Measurements from ENCODE around the gene TEKTIP1.
"Not testable (repeated sequence)": the region's sequence is repeated elsewhere in the genome, so short reads cannot be mapped to it uniquely, and the experiment has no call there.

The TEKTIP1 gene

GRCh38 chr19:3508121-3508661 lies 30.8 kb upstream of the TEKTIP1 start:
- DNase-seq: not testable (repeated sequence)

DNA sequence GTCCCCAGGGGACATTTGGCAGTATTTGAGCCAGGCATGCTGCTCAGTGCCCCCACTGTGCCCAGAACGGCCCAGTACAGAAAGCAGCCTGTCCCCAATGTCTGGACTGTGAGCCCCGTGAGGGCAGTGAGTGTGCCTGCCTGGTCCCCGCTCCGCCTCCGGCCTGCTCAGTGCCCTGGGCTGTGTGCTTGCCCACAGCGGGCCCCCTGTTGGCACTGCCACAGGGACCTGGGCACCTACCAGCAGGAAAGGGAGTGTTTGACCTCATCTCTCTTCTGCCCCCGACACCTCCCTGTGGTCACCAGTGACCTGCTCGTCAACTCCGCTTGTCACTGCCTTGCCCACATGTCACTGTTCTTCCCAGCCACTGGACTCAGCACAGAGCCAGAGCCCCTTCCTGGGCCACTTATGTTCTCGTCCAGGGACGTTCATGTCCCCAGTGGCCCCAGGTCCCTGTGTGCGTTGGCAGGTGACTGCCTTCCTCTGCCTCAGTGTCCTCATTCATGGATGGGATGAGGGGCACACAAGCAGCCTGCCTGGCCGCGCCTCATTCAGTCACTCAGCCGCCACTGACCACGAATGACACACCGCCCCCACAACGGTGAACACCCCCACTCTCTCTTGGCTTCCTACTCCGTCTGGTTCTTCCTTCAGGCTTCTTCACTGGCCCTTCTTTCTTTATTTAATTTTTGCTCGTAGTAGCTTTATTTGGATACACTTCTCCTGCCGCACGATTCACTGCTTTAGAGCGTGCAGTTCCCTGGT lies 30.0 kb upstream of the TEKTIP1 start:
- DNase-seq: no peak

DNA sequence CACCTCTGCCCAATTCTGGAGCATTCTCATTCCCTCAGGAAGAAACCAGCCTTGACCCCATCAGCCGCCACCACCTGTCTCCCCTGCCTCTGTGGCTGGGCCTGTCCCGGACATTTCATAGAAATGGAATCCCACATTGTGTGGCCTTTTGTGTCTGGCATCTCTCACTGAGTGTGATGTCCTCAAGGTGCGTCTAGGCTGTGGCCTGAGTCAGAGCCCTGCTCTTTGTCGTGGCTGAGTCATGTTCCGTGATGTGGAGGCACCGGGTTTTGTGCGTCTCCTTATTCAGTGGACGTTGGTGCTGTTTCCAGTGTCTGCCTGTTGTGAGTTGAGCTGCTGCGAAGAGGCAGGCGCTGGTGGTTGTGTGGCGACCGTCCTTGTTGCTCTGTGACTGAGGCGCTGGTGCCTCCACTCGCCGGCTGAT lies 29.4 kb upstream of the TEKTIP1 start:
- DNase-seq: no peak

DNA sequence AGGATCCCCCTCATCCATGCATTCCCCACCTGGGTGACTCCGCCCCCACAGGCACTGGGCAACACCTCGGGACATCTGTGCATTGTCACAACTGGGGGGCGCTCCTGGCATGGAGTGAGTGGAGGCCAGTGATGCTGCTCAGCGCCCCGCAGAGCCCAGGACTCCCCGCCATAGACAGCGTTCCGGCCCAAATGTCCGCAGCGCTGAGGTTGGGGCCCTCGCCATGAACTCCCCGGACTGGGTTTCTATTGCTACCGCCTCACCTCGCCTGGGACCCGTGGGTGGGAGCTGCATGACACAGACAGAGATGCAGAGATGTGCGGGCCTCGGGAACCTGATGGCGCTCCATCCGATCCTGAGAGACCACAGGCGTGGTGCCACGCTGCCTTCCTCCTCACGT lies 28.2 kb upstream of the TEKTIP1 start:
- DNase-seq: no peak

DNA sequence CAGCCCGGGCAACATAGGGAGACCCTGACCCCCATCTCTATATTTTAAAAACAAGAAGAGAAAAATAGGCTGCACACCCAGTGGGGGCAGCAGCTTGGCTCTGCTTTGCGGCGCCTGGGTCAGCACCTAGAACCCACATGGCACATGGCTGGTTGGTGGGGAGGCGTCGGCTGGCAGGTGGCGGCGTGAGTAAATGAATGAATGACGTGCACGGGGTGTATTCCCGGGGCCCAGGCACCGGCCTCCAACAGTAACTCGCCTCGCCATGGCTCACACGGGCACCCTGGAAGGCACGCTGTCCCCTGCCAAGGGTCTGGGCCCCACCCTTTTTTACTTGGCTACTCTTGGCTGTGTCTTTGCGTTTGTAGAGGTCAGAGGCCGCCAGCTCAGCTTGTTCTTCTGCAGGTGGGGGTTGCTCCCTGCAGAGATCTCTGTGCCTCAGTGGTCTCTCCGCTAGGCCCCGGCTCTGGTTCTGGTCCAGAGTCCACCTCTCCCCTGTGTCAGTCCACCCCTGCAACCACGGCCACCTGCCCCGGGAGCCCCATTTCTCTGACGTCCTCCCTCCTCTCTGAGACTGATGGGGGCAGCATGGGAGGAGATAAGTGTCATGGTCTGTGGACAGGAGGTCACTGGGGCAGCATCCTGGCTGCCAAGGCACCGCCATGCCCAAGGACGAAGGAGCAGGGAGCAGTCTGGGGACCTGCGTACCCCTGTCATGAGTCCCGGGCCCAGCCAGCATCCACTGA lies 27.3 kb upstream of the TEKTIP1 start:
- no peak for DNase-seq

DNA sequence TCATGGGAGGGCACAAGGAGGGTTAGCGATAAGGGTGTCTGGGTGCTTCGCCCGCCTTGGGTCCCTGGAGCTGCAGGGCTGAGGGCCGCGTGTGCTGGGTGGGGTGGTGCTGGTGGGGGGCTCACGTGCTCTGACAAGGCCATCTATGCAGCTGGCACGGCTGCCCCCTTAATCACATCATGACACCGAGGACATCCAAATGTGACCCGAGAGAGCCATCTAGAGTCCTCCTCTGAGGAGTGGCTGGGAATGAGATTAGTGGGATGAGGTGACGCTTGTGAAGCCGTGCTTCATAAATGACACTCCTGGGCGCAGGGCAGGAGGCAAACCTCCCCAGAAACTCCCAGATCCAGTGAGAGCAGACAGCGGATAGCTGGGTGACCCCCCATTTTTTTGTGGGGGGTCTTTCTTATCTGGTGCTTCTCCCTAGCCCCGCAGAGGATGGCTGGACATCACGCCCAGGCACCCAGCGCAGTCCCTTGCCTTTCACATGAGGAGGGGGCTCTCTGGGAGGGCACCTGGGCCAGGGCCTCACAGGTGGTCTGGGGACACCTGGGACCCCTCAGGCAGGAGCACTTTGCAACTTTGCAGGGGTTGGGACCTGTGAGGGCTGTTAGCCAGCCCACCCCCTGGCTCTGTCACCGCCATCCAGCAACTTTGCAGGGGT lies 26.3 kb upstream of the TEKTIP1 start:
- no peak for DNase-seq

GRCh38 chr19:3513229-3514140 lies 25.5 kb upstream of the TEKTIP1 start:
- DNase-seq: no peak

GRCh38 chr19:3514930-3515329 lies 24.0 kb upstream of the TEKTIP1 start:
- DNase-seq: no peak

DNA sequence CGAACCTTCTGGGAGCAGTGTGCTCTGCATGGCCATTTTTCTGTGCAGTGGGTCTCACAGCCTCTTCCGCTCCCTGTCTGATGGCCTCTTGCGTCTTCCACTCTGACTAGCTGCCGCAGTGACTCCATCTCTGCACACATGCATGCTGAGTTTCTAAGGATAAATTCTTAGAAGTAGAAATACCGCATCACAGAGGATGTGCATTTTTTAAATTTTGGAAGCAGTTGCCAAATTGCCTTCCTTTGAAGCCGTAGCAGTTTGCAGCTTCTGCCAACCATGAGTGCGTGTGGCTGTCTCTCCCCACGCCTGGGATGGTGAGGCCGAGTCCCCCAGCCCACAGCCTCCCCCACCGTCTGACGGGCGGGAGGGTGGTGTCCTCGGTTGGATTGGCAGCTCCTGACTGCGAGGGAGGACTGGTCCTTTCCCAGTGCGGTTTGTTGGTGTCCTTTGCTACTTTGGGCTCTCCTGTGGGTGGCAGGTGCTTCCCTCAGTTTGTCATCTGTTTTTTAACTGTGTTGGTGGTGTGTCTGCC lies 23.0 kb upstream of the TEKTIP1 start:
- DNase-seq: no peak

DNA sequence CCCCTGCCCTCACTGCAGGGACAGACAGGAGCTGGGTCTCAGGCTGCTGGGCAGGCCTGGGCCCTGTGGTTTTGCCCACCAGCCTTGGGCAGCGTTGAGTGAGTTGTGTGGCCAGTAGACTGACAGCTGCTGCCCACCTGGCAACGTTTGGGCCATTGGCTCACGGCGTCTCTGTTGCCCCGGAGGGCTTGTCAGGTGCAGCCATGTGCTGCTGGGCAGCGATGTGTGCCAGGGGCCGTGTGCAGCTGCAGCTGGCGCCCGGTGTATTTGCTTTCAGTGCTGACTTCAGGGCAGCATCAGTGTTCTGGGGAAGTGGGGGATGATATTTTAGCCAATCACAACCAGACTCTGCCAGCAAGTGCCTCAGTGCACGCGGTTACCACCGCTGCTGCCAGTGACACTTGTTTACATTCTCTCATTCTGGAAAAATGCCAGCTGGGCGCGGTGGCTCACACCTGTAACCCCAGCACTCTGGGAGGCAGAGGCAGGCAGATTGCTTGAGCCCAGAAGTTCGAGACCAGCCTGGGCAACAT lies 22.2 kb upstream of the TEKTIP1 start:
- no peak for DNase-seq

GRCh38 chr19:3517638-3518037 lies 21.3 kb upstream of the TEKTIP1 start:
- DNase-seq: no peak

GRCh38 chr19:3518255-3518654 lies 20.7 kb upstream of the TEKTIP1 start:
- no peak for DNase-seq

- no peak for DNase-seq
Measured at GRCh38 chr19:3518659-3519058, 20.3 kb upstream of the TEKTIP1 start.

DNA sequence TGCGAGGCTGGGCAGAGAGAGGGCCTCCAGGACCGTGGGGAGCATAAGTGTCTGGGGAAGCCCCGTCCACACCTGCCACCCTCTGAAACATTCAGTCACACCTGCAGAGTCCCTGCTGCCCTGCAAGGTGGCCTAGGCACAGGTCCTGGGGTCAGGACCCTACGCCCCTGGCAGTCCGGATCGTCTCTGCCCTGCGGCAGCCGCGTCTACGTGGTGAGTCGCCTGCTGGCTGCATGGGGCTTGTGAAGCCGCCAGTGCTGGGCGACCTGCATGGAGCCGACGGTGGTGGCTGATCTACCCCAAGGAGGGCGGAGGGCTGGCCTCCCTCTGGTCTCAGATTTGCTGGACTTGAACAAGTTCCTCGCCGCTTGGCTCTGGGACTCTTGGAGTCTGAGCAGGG lies 19.8 kb upstream of the TEKTIP1 start:
- no peak for DNase-seq

DNA sequence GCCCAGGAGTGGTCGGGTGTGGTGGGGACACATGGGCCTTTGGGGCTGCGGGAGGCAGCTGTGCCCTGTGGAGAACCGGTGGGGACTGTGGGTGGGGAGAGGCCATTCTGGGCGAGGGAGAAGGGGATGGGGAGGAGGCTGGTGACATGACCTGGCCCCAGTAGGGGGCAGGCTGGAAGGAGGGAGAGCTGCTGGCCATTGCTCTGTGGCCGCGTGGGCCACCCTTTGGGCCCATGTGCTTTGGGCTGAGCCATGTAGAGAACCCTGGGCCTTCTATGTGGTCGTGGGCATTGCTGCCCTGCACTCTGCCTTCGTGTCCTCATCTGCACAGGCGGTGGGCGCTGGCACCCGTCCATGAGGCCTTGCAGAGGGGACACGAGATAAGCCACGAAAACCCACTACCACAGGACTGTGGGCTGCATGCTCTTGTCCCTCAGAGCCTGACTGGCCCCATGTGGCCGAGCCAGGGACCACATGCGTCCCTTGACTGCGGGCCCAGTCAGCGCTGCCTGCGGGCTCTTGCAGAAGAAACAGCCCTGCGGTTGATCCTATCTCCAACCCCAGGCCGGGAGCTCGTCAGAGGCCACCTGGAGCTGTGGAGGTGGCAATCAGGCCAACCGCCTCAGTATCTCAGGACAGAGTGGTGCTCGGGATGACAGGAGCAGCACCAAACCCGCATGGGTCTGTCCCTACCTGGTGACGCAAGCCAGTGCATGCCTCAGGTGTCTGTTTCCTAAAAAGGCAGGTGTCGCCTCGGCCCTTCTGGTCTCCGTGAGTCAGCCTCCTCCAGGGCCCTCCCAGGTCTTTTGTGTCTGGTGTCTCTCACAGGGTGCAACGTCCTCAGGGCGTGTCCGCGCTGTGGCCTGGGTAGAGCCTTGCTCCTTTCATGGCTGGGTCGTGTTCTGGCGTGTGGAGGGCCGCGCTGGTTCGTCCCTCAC lies 18.5 kb upstream of the TEKTIP1 start:
- no peak for DNase-seq

DNA sequence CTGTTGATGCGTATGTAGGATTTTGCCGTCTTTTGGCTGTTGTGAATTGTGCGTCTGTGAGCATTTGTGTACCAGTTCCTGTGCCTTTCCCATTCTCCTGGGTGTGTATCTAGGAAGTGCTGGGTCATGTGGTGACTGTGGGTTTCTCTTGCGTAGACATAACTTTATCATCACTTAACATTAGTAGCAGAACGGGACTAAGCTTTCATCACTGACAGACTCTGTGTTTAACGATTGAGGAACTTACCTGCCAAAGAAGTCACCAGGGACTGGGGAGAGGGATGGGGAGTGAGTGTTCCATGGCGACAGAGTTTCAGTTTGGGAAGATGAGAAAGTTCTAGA lies 17.9 kb upstream of the TEKTIP1 start:
- DNase-seq: no peak

DNA sequence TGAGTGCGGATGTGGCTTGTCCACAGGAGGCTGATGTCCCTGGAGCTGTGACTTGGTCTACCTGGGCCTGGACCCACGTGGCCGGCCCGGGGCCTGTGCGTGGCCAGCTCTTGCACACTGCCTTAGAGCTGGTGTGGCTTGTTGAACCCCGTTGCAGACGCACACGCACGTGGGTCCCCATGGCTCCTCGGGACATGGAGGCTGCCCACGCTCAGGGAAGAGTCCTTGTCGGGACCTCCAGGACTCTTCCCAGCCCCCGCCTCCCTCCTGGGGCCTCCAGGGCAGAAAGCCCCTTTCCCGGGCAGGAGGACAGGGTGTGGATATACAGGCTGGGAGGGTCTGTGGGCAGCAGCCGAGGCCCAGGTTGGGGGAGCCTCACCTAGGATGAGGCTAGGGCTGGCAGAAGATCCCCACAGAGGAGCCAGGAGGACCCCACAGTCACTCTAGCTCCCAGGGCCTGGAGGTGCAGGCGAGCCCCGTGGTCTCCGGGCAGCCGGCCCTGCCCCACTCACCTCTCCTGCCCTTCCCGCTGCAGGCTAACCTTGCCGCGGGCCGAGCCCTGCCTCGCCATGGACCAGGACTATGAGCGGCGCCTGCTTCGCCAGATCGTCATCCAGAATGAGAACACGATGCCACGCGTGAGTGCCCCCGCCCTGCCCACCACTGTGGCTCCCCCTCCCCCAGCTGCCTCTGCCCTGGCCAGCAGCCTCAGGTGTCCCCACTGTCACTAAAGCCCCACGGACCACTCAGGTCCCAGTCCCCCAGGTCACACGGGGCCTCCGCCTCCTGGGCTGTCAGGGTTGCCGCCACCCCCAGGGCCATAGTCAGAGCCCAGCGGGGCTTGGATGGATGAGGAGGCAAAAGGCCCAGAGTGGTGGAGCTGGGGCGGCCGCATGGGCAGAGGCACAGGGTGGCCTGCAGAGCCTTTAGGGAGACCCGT lies 16.3 kb upstream of the TEKTIP1 start:
- no peak for DNase-seq

DNA sequence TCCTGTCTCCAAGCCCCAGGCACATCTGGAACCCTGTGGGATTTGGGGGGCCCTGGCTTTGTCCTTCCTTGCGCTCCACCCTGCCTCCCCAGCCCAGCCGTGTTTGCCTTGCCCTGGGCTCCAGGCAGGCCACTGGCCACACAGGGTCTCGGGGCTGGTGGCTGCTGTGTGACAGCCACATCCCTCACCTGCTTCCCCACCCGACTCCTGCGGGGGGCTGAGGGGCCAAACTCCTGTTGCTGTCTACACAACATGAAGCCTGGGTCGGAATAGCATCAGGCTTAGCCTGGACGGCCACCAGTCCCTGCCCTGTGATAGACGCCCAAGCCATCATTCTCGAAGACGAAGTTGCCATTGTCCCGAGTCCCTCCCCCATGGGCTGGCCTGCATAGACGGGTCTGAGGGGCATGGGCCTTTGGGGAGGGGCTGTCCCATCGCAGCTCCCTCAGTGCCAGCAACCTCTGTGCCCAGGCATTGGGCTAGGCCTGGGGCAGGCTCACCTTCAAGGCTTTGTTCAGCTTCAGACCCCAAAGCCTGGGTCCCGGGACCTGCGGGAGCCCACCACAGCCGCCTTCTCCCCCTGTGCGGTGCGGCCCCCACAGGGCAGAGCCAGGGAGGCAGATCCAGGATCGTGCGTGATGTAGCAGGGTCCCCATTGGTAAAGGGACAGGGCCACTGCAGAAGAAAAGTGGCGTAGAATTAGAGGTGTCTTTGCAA lies 15.5 kb upstream of the TEKTIP1 start:
- DNase-seq: no peak

All from cortex of kidney (tissue), 1 donor.